Smooth muscle cell (in vitro differentiated cells): Measurements from ENCODE around the gene ANKS6. TPM values are rescaled to one million over a fixed set of nuclear protein-coding genes. Genes with fewer than 3 reads are reported as not detected.

Source experiments
- DNase-seq: peaks from one replicate; lab custom pipeline; 2025; ENCODE audit not compliant: unreplicated experiment; lab: John Stamatoyannopoulos, UW
- H2AFZ ChIP-seq: fragments of 200-600 bp; sonication (generic); 2 replicates; pipeline ENCODE4 v1.6.0; 2016; ENCODE audit warnings: antibody characterized with exemption, low read depth, mild to moderate bottlenecking
- H3F3A ChIP-seq: fragments of 200-600 bp; sonication (generic); 2 replicates; pipeline ENCODE4 v1.6.0; 2017; ENCODE audit warnings: antibody characterized with exemption, low read depth
- H3K27ac ChIP-seq: fragments of 200-600 bp; sonication (generic); 2 replicates; pipeline ENCODE4 v1.5.1; 2016; ENCODE audit warnings: low read depth, mild to moderate bottlenecking
- H3K27me3 ChIP-seq: fragments of 200-600 bp; sonication (generic); 2 replicates; pipeline ENCODE4 v1.6.1; 2016; ENCODE audit warnings: low read depth, mild to moderate bottlenecking
- H3K36me3 ChIP-seq: fragments of 200-600 bp; sonication (generic); 2 replicates; pipeline ENCODE4 v1.5.1; 2016; ENCODE audit warnings: low read depth
- H3K4me1 ChIP-seq: fragments of 200-600 bp; sonication (generic); 2 replicates; pipeline ENCODE4 v1.5.1; 2016; ENCODE audit warnings: low read depth
- H3K4me2 ChIP-seq: fragments of 200-600 bp; sonication (generic); 2 replicates; pipeline ENCODE4 v1.6.0; 2016; ENCODE audit warnings: mild to moderate bottlenecking
- H3K4me3 ChIP-seq: fragments of 200-600 bp; sonication (generic); 2 replicates; pipeline ENCODE4 v1.5.1; 2016; ENCODE audit warnings: mild to moderate bottlenecking
- H3K79me2 ChIP-seq: fragments of 200-600 bp; sonication (generic); 2 replicates; pipeline ENCODE4 v1.6.0; 2016; ENCODE audit warnings: low read depth, mild to moderate bottlenecking
- H3K9ac ChIP-seq: fragments of 200-600 bp; sonication (generic); 2 replicates; pipeline ENCODE4 v1.6.0; 2016; ENCODE audit warnings: low read depth
- H3K9me3 ChIP-seq: fragments of 200-600 bp; sonication (generic); replicated peaks from 2 replicates; pipeline ENCODE4 v1.5.1; 2016; ENCODE audit warnings: low read depth
- H4K20me1 ChIP-seq: fragments of 200-600 bp; sonication (generic); 2 replicates; pipeline ENCODE4 v1.6.0; 2016; ENCODE audit warnings: low read depth
- CTCF ChIP-seq: fragments of 200-600 bp; sonication (generic); IDR thresholded peaks from 2 replicates; pipeline ENCODE4 v1.5.1; 2017; ENCODE audit warnings: borderline replicate concordance, mild to moderate bottlenecking, antibody characterized with exemption; ENCODE audit not compliant: insufficient read depth, poor library complexity, severe bottlenecking
- WGBS: methylation state at CpG from one replicate; pipeline ENCODE4 v1.1.7; 2016; ENCODE audit warnings: low lambda C conversion rate; 5-methylcytosine and 5-hydroxymethylcytosine counted together
- polyA plus RNA-seq: library from polyadenylated mRNA; unstranded; fragments of >200 nt; fragmentation: Nextera tagmentation; extraction: Ambion mirVana; gene quantifications from 2 replicates; pipeline ENCODE4 v1.2.1, GENCODE V29; 2016
- total RNA-seq: library from RNA; depleted of rRNA; stranded (reverse); fragments of >200 nt; gene quantifications from 2 replicates; pipeline ENCODE4 v1.2.3, GENCODE V29; 2014

Gene ANKS6
- total and polyA plus RNA-seq, 2 experiments from 2014 or later = 10.5 to 13.6 TPM

DNA sequence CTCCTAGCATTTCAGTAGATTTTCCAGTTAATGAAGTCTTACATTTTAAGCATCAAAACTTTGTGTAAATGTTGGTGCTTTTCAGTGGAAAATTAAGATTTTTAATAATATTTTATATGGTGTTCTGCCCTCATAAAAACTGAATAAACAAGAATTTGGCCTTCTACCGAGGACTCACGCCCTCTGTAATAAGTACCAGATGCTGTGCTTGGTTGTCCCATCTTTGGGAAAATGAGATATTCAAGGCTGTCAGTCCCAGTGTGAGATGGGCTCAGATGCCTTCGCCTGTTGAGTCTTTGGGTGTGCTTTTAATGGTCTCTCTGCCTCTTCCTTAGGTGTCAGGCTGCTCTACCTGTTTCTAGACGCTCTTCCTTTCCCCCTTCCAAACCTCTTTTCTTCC lies 39.9 kb upstream of the ANKS6 start:
- H3K4me2 ChIP-seq = no peak overlapping the region
- H3K4me3 ChIP-seq = no peak overlapping the region
- no peaks in the 10 kb centered on the region for H3K79me2 ChIP-seq
- H3K9me3 ChIP-seq = no peaks in the 10 kb centered on the region
- no peak for TF ChIP-seq CTCF
- 91% methylated on average over 4 of the region's 4 CpGs for WGBS
- H3K27ac ChIP-seq = no peak overlapping the region
- no peak overlapping the region for H2AFZ ChIP-seq
- no peaks in the 10 kb centered on the region for H3F3A ChIP-seq
- DNase-seq = no peak
- no peaks in the 10 kb centered on the region for H3K4me1 ChIP-seq
- H4K20me1 ChIP-seq = no peaks in the 10 kb centered on the region
- H3K27me3 ChIP-seq = no peaks in the 10 kb centered on the region
- H3K36me3 ChIP-seq = no peaks in the 10 kb centered on the region
- no peak overlapping the region for H3K9ac ChIP-seq

GRCh38 chr9:98834386-98834785 lies 38.0 kb upstream of the ANKS6 start:
- Histone ChIP-seq H3K27me3 (no peaks in the 10 kb centered on the region), H3F3A (no peaks in the 10 kb centered on the region), H3K27ac (no peak overlapping the region), H2AFZ (no peak overlapping the region), H3K9me3 (no peaks in the 10 kb centered on the region), H3K79me2 (no peaks in the 10 kb centered on the region), H4K20me1 (no peaks in the 10 kb centered on the region), H3K4me3 (no peak overlapping the region), H3K4me1 (no peaks in the 10 kb centered on the region), H3K36me3 (no peaks in the 10 kb centered on the region), H3K4me2 (no peak overlapping the region), H3K9ac (no peak overlapping the region)
- DNase-seq = no peak
- TF ChIP-seq CTCF = no peak
- WGBS = 76% methylated on average over 9 of the region's 9 CpGs

GRCh38 chr9:98833090-98833956 lies 37.0 kb upstream of the ANKS6 start:
- H3K4me2 ChIP-seq = no peak overlapping the region
- H2AFZ ChIP-seq = no peak overlapping the region
- H3K36me3 ChIP-seq = no peaks in the 10 kb centered on the region
- no peak overlapping the region for H3K9ac ChIP-seq
- H3K27ac ChIP-seq = no peak overlapping the region
- no peaks in the 10 kb centered on the region for H3K27me3 ChIP-seq
- no peaks in the 10 kb centered on the region for H3F3A ChIP-seq
- H3K9me3 ChIP-seq = no peaks in the 10 kb centered on the region
- no peaks in the 10 kb centered on the region for H3K79me2 ChIP-seq
- TF ChIP-seq CTCF = no peak
- no peaks in the 10 kb centered on the region for H3K4me1 ChIP-seq
- H3K4me3 ChIP-seq = no peak overlapping the region
- H4K20me1 ChIP-seq = no peaks in the 10 kb centered on the region
- WGBS = 92% methylated on average over 9 of the region's 9 CpGs
- DNase-seq = no peak

GRCh38 chr9:98832768-98833089 lies 36.4 kb upstream of the ANKS6 start:
- no peak overlapping the region for H3K4me2 ChIP-seq
- no peaks in the 10 kb centered on the region for H3K4me1 ChIP-seq
- no peak overlapping the region for H3K27ac ChIP-seq
- H3K27me3 ChIP-seq = no peaks in the 10 kb centered on the region
- no peak overlapping the region for H3K4me3 ChIP-seq
- no peaks in the 10 kb centered on the region for H3K9me3 ChIP-seq
- no peak for TF ChIP-seq CTCF
- no peaks in the 10 kb centered on the region for H3K79me2 ChIP-seq
- no peaks in the 10 kb centered on the region for H3K36me3 ChIP-seq
- H3K9ac ChIP-seq = no peak overlapping the region
- no peak overlapping the region for H2AFZ ChIP-seq
- no peaks in the 10 kb centered on the region for H4K20me1 ChIP-seq
- WGBS = 97% methylated on average over 1 of the region's 1 CpG
- no peaks in the 10 kb centered on the region for H3F3A ChIP-seq
- no peak for DNase-seq
